ENCODE data around the gene KCNK10. TPM values are rescaled to one million over a fixed set of nuclear protein-coding genes. Genes with fewer than 3 reads are reported as not detected.

KCNK10 gene
- polyA plus RNA-seq, 4 donors: 1.9 to 3.6 (median 2.6) TPM

GRCh38 chr14:88242446-88242845, 80.6 kb downstream of the KCNK10 start:
- Histone ChIP-seq H3K4me1 (ENCODE audit: control insufficient read depth in 3 of 3, insufficient read depth in 2 of 3, low read depth in 1 of 3, low read length in 2 of 3) (no peaks in the 10 kb centered on the region), H3K36me3 (ENCODE audit: control insufficient read depth in 3 of 3, insufficient read depth in 2 of 3, low read depth in 1 of 3, low read length in 3 of 3) (no peaks in the 10 kb centered on the region), H3K4me3 (ENCODE audit: low read depth in 1 of 3, low read length in 3 of 3) (no peak overlapping the region), H3K27ac (ENCODE audit: low read depth in 1 of 3, low read length in 2 of 3) (no peak overlapping the region), H3K9me3 (ENCODE audit: control insufficient read depth in 2 of 2, insufficient read depth in 1 of 2, low read depth in 1 of 2, low read length in 1 of 2) (no peaks in the 10 kb centered on the region), H3K27me3 (ENCODE audit: control insufficient read depth in 3 of 3, insufficient read depth in 3 of 3, low read length in 3 of 3) (no peaks in the 10 kb centered on the region)
- no peak for DNase-seq
- no peak for FAIRE-seq
- 91 to 93% (median 92%) methylated on average over 5 of the region's 5 CpGs for WGBS, 3 donors

GRCh38 chr14:88241810-88242209, 81.3 kb downstream of the KCNK10 start:
- H3K27ac ChIP-seq (ENCODE audit: low read depth in 1 of 3, low read length in 2 of 3): no peak overlapping the region
- H3K9me3 ChIP-seq (ENCODE audit: control insufficient read depth in 2 of 2, insufficient read depth in 1 of 2, low read depth in 1 of 2, low read length in 1 of 2): no peaks in the 10 kb centered on the region
- DNase-seq: no peak
- no peak overlapping the region for H3K4me3 ChIP-seq (ENCODE audit: low read depth in 1 of 3, low read length in 3 of 3)
- H3K27me3 ChIP-seq (ENCODE audit: control insufficient read depth in 3 of 3, insufficient read depth in 3 of 3, low read length in 3 of 3): no peaks in the 10 kb centered on the region
- no peak for FAIRE-seq
- WGBS, 3 donors: 88 to 91% (median 89%) methylated on average over 9 of the region's 9 CpGs
- H3K36me3 ChIP-seq (ENCODE audit: control insufficient read depth in 3 of 3, insufficient read depth in 2 of 3, low read depth in 1 of 3, low read length in 3 of 3): no peaks in the 10 kb centered on the region
- H3K4me1 ChIP-seq (ENCODE audit: control insufficient read depth in 3 of 3, insufficient read depth in 2 of 3, low read depth in 1 of 3, low read length in 2 of 3): no peaks in the 10 kb centered on the region

GRCh38 chr14:88234442-88234841, 88.6 kb downstream of the KCNK10 start:
- 61 to 84% (median 78%) methylated on average over 4 of the region's 4 CpGs for WGBS, 3 donors
- H3K4me3 ChIP-seq (ENCODE audit: low read depth in 1 of 3, low read length in 3 of 3): no peak overlapping the region

GRCh38 chr14:88233915-88234314, 89.2 kb downstream of the KCNK10 start:
- Histone ChIP-seq H3K36me3 (ENCODE audit: control insufficient read depth in 3 of 3, insufficient read depth in 2 of 3, low read depth in 1 of 3, low read length in 3 of 3) (no peaks in the 10 kb centered on the region), H3K9me3 (ENCODE audit: control insufficient read depth in 2 of 2, insufficient read depth in 1 of 2, low read depth in 1 of 2, low read length in 1 of 2) (peaks cover 0 to 4% of the 10 kb centered on the region in 2 donors), H3K4me1 (ENCODE audit: control insufficient read depth in 3 of 3, insufficient read depth in 2 of 3, low read depth in 1 of 3, low read length in 2 of 3) (no peaks in the 10 kb centered on the region), H3K27me3 (ENCODE audit: control insufficient read depth in 3 of 3, insufficient read depth in 3 of 3, low read length in 3 of 3) (no peaks in the 10 kb centered on the region), H3K27ac (ENCODE audit: low read depth in 1 of 3, low read length in 2 of 3) (no peak overlapping the region), H3K4me3 (ENCODE audit: low read depth in 1 of 3, low read length in 3 of 3) (no peak overlapping the region)
- DNase-seq (peak; percentile 17 to 24), FAIRE-seq (no peak)
- 72 to 88% (median 86%) methylated on average over 5 of the region's 5 CpGs for WGBS, 3 donors

More at GRCh38 chr14:88234442-88234841, 88.6 kb downstream of the KCNK10 start:
- DNase-seq (no peak), FAIRE-seq (no peak)
- Histone ChIP-seq H3K9me3 (ENCODE audit: control insufficient read depth in 2 of 2, insufficient read depth in 1 of 2, low read depth in 1 of 2, low read length in 1 of 2) (peaks cover 0 to 4% of the 10 kb centered on the region in 2 donors), H3K27ac (ENCODE audit: low read depth in 1 of 3, low read length in 2 of 3) (no peak overlapping the region), H3K36me3 (ENCODE audit: control insufficient read depth in 3 of 3, insufficient read depth in 2 of 3, low read depth in 1 of 3, low read length in 3 of 3) (no peaks in the 10 kb centered on the region), H3K4me1 (ENCODE audit: control insufficient read depth in 3 of 3, insufficient read depth in 2 of 3, low read depth in 1 of 3, low read length in 2 of 3) (no peaks in the 10 kb centered on the region), H3K27me3 (ENCODE audit: control insufficient read depth in 3 of 3, insufficient read depth in 3 of 3, low read length in 3 of 3) (no peaks in the 10 kb centered on the region)

GRCh38 chr14:88232771-88233170, 90.3 kb downstream of the KCNK10 start:
- Histone ChIP-seq H3K27me3 (ENCODE audit: control insufficient read depth in 3 of 3, insufficient read depth in 3 of 3, low read length in 3 of 3) (no peaks in the 10 kb centered on the region), H3K9me3 (ENCODE audit: control insufficient read depth in 2 of 2, insufficient read depth in 1 of 2, low read depth in 1 of 2, low read length in 1 of 2) (peaks cover 0 to 4% of the 10 kb centered on the region in 2 donors), H3K4me3 (ENCODE audit: low read depth in 1 of 3, low read length in 3 of 3) (no peak overlapping the region), H3K4me1 (ENCODE audit: control insufficient read depth in 3 of 3, insufficient read depth in 2 of 3, low read depth in 1 of 3, low read length in 2 of 3) (no peaks in the 10 kb centered on the region), H3K36me3 (ENCODE audit: control insufficient read depth in 3 of 3, insufficient read depth in 2 of 3, low read depth in 1 of 3, low read length in 3 of 3) (no peaks in the 10 kb centered on the region), H3K27ac (ENCODE audit: low read depth in 1 of 3, low read length in 2 of 3) (no peak overlapping the region)
- FAIRE-seq (no peak), DNase-seq (peak in 1 of 2 donors; percentile 14)
- 91 to 97% (median 96%) methylated on average over 3 of the region's 3 CpGs for WGBS, 3 donors

- Histone ChIP-seq H3K9me3 (ENCODE audit: control insufficient read depth in 2 of 2, insufficient read depth in 1 of 2, low read depth in 1 of 2, low read length in 1 of 2) (peaks cover 0 to 4% of the 10 kb centered on the region in 2 donors), H3K4me1 (ENCODE audit: control insufficient read depth in 3 of 3, insufficient read depth in 2 of 3, low read depth in 1 of 3, low read length in 2 of 3) (no peaks in the 10 kb centered on the region), H3K4me3 (ENCODE audit: low read depth in 1 of 3, low read length in 3 of 3) (no peak overlapping the region), H3K27me3 (ENCODE audit: control insufficient read depth in 3 of 3, insufficient read depth in 3 of 3, low read length in 3 of 3) (no peaks in the 10 kb centered on the region), H3K27ac (ENCODE audit: low read depth in 1 of 3, low read length in 2 of 3) (no peak overlapping the region), H3K36me3 (ENCODE audit: control insufficient read depth in 3 of 3, insufficient read depth in 2 of 3, low read depth in 1 of 3, low read length in 3 of 3) (no peaks in the 10 kb centered on the region)
- DNase-seq (no peak), FAIRE-seq (no peak)
- WGBS, 3 donors: 76 to 82% (median 79%) methylated on average over 5 of the region's 5 CpGs
Measured at GRCh38 chr14:88231603-88232002, 91.5 kb downstream of the KCNK10 start.

- H3K36me3 ChIP-seq (ENCODE audit: control insufficient read depth in 3 of 3, insufficient read depth in 2 of 3, low read depth in 1 of 3, low read length in 3 of 3): peaks cover 0 to 3% (median 0%) of the 10 kb centered on the region in 3 donors
- H3K4me3 ChIP-seq (ENCODE audit: low read depth in 1 of 3, low read length in 3 of 3): no peak overlapping the region
- H3K9me3 ChIP-seq (ENCODE audit: control insufficient read depth in 2 of 2, insufficient read depth in 1 of 2, low read depth in 1 of 2, low read length in 1 of 2): no peaks in the 10 kb centered on the region
- H3K27me3 ChIP-seq (ENCODE audit: control insufficient read depth in 3 of 3, insufficient read depth in 3 of 3, low read length in 3 of 3): no peaks in the 10 kb centered on the region
- 68 to 92% (median 88%) methylated on average over 1 of the region's 1 CpG for WGBS, 3 donors
- no peak overlapping the region for H3K27ac ChIP-seq (ENCODE audit: low read depth in 1 of 3, low read length in 2 of 3)
- FAIRE-seq: no peak
- H3K4me1 ChIP-seq (ENCODE audit: control insufficient read depth in 3 of 3, insufficient read depth in 2 of 3, low read depth in 1 of 3, low read length in 2 of 3): no peaks in the 10 kb centered on the region
- DNase-seq: no peak
Measured at GRCh38 chr14:88229428-88229827, 93.6 kb downstream of the KCNK10 start.

- H3K36me3 ChIP-seq (ENCODE audit: control insufficient read depth in 3 of 3, insufficient read depth in 2 of 3, low read depth in 1 of 3, low read length in 3 of 3): peaks cover 0 to 3% (median 0%) of the 10 kb centered on the region in 3 donors
- no peak overlapping the region for H3K27ac ChIP-seq (ENCODE audit: low read depth in 1 of 3, low read length in 2 of 3)
- H3K27me3 ChIP-seq (ENCODE audit: control insufficient read depth in 3 of 3, insufficient read depth in 3 of 3, low read length in 3 of 3): no peaks in the 10 kb centered on the region
- H3K4me3 ChIP-seq (ENCODE audit: low read depth in 1 of 3, low read length in 3 of 3): no peak overlapping the region
- no peaks in the 10 kb centered on the region for H3K4me1 ChIP-seq (ENCODE audit: control insufficient read depth in 3 of 3, insufficient read depth in 2 of 3, low read depth in 1 of 3, low read length in 2 of 3)
- no peak for FAIRE-seq
- 50 to 75% (median 71%) methylated on average over 3 of the region's 3 CpGs for whole genome bisulfite sequencing, 3 donors
- no peak for DNase-seq
- no peaks in the 10 kb centered on the region for H3K9me3 ChIP-seq (ENCODE audit: control insufficient read depth in 2 of 2, insufficient read depth in 1 of 2, low read depth in 1 of 2, low read length in 1 of 2)
Measured at GRCh38 chr14:88228522-88229236, 94.4 kb downstream of the KCNK10 start.

- no peak for DNase-seq
- Histone ChIP-seq H3K4me1 (ENCODE audit: control insufficient read depth in 3 of 3, insufficient read depth in 2 of 3, low read depth in 1 of 3, low read length in 2 of 3) (no peaks in the 10 kb centered on the region), H3K9me3 (ENCODE audit: control insufficient read depth in 2 of 2, insufficient read depth in 1 of 2, low read depth in 1 of 2, low read length in 1 of 2) (peaks cover 0 to 8% of the 10 kb centered on the region in 2 donors), H3K27ac (ENCODE audit: low read depth in 1 of 3, low read length in 2 of 3) (no peak overlapping the region), H3K36me3 (ENCODE audit: control insufficient read depth in 3 of 3, insufficient read depth in 2 of 3, low read depth in 1 of 3, low read length in 3 of 3) (peaks cover 0 to 3% (median 0%) of the 10 kb centered on the region in 3 donors), H3K27me3 (ENCODE audit: control insufficient read depth in 3 of 3, insufficient read depth in 3 of 3, low read length in 3 of 3) (no peaks in the 10 kb centered on the region), H3K4me3 (ENCODE audit: low read depth in 1 of 3, low read length in 3 of 3) (no peak overlapping the region)
- FAIRE-seq: no peak
- WGBS, 3 donors: 77 to 87% (median 84%) methylated on average over 4 of the region's 4 CpGs
Measured at GRCh38 chr14:88227693-88228092, 95.4 kb downstream of the KCNK10 start.
